ENCODE results near the gene ZNF726. TPM values are rescaled to one million over a fixed set of nuclear protein-coding genes. Genes with fewer than 3 reads are reported as not detected.
"Not testable (repeated sequence)": the region's sequence is repeated elsewhere in the genome, so short reads cannot be mapped to it uniquely, and the experiment has no call there.

ZNF726 gene
- total RNA-seq, 2 donors from 2014 or later = 0.27 to 0.63 TPM

DNA sequence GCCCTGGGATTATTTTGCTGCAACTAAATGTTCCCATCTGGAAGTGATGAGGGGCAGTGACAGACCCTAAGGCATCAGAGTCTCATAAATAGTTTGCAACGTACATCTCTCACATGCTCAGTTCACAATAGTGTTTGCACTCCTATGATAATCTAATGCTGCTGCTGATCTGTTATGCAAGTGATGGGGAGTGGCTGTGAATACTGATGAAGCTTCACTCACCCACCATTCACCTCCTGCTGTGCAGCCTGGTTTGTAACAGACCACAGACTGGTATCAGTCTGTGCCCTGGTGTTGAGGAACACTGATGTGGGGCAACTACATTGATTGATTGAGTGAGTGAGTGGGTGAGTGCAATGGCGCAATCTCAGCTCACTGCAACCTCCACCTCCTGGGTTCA is 54.9 kb downstream of the ZNF726 start:
- no peak overlapping the region for H3K4me3 ChIP-seq
- no peaks in the 10 kb centered on the region for H3K27me3 ChIP-seq (replicated peaks; ENCODE audit: insufficient read depth)
- H3K36me3 ChIP-seq = no peaks in the 10 kb centered on the region
- H3K9me3 ChIP-seq = no peaks in the 10 kb centered on the region
- no peaks in the 10 kb centered on the region for H3K4me1 ChIP-seq (ENCODE audit: control insufficient read depth in 1 of 2, low read depth in 2 of 2)
- ATAC-seq (ENCODE audit: insufficient number of reproducible peaks, low FRiP score, low read depth) (no peak), DNase-seq (ENCODE audit: low spot score) (no peak)
- H3K27ac ChIP-seq = no peak overlapping the region
- TF ChIP-seq, protein P1, sequence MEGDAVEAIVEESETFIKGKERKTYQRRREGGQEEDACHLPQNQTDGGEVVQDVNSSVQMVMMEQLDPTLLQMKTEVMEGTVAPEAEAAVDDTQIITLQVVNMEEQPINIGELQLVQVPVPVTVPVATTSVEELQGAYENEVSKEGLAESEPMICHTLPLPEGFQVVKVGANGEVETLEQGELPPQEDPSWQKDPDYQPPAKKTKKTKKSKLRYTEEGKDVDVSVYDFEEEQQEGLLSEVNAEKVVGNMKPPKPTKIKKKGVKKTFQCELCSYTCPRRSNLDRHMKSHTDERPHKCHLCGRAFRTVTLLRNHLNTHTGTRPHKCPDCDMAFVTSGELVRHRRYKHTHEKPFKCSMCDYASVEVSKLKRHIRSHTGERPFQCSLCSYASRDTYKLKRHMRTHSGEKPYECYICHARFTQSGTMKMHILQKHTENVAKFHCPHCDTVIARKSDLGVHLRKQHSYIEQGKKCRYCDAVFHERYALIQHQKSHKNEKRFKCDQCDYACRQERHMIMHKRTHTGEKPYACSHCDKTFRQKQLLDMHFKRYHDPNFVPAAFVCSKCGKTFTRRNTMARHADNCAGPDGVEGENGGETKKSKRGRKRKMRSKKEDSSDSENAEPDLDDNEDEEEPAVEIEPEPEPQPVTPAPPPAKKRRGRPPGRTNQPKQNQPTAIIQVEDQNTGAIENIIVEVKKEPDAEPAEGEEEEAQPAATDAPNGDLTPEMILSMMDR (IDR thresholded peaks at IDR 0.05) = no peak

DNA sequence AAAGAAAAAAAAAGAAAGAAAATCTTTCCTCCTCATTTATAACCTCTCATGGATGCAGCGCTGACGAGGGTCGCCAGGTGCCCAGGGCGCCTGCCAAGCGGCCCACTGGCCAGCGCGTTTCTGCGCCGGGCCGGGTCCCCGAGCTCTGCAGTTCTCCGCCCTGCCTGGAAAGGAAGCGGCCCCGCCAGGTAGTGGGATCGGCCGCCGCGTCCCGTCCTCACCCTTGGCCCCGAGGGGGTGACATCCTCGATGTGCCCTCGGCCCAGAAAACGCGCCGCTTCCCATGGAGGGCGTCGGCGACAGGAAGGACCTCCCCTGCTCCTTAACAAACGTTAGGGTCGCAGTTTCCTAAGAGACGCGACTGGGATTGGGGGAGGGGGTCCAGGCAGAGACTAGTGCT is 56.9 kb downstream of the ZNF726 start:
- Histone ChIP-seq H3K4me3 (no peak overlapping the region), H3K27ac (no peak overlapping the region), H3K36me3 (no peaks in the 10 kb centered on the region), H3K4me1 (ENCODE audit: control insufficient read depth in 1 of 2, low read depth in 2 of 2) (no peaks in the 10 kb centered on the region), H3K27me3 (replicated peaks; ENCODE audit: insufficient read depth) (no peaks in the 10 kb centered on the region), H3K9me3 (no peaks in the 10 kb centered on the region)
- TF ChIP-seq, protein P1 (IDR thresholded peaks at IDR 0.05) = no peak
- no peak for DNase-seq (ENCODE audit: low spot score)
- ATAC-seq (ENCODE audit: insufficient number of reproducible peaks, low FRiP score, low read depth) = no peak

DNA sequence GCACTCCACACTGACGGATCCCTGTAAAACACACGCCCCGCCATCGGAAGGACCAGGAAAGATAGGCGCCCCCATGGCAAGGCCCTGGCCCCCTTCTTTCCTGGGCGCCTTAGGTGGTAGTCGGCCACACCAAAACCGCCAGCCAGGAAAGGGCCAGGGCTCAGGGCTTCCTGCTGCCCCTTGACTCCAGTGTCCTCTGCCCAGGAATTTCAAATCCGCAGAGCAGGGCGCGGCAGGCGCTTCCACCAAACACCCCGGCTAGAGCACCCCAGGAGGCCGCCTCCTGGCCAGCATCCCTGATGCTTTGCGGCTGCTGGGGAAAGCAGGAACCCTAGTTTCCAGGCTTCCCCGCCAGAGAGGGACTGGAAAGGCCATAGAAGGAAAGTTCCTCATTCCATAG is 57.5 kb downstream of the ZNF726 start:
- H3K27ac ChIP-seq = no peak overlapping the region
- DNase-seq (ENCODE audit: low spot score) = no peak
- H3K27me3 ChIP-seq (replicated peaks; ENCODE audit: insufficient read depth) = no peaks in the 10 kb centered on the region
- no peak overlapping the region for H3K4me3 ChIP-seq
- TF ChIP-seq, protein P1 (IDR thresholded peaks at IDR 0.05) = no peak
- H3K4me1 ChIP-seq (ENCODE audit: control insufficient read depth in 1 of 2, low read depth in 2 of 2) = no peaks in the 10 kb centered on the region
- H3K36me3 ChIP-seq = no peaks in the 10 kb centered on the region
- no peak for ATAC-seq (ENCODE audit: insufficient number of reproducible peaks, low FRiP score, low read depth)
- H3K9me3 ChIP-seq = no peaks in the 10 kb centered on the region

DNA sequence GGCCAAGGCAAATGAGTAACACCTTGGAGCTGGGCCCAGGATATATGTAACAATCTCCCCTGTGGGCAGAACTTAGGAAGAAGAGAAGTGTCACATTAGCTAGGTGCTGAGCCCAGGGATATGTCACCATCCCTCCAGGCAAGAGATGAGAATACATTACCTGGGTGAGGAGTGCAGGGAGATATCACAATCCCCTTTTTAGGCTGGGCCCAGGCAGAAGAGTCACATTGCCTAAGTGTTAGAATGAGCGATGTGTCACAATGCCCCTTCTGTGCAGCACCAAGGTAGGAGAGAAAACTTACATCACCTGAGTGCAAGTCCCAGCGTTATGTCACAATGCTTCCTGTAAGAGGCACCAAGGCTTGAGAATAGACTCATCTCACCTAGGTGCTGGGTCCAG is 60.3 kb downstream of the ZNF726 start:
- H3K36me3 ChIP-seq = no peaks in the 10 kb centered on the region
- no peak overlapping the region for H3K4me3 ChIP-seq
- no peaks in the 10 kb centered on the region for H3K27me3 ChIP-seq (replicated peaks; ENCODE audit: insufficient read depth)
- H3K4me1 ChIP-seq (ENCODE audit: control insufficient read depth in 1 of 2, low read depth in 2 of 2) = no peaks in the 10 kb centered on the region
- TF ChIP-seq, protein P1 (IDR thresholded peaks at IDR 0.05) = no peak
- no peak overlapping the region for H3K27ac ChIP-seq
- ATAC-seq (ENCODE audit: insufficient number of reproducible peaks, low FRiP score, low read depth) (no peak), DNase-seq (ENCODE audit: low spot score) (no peak)
- no peaks in the 10 kb centered on the region for H3K9me3 ChIP-seq

DNA sequence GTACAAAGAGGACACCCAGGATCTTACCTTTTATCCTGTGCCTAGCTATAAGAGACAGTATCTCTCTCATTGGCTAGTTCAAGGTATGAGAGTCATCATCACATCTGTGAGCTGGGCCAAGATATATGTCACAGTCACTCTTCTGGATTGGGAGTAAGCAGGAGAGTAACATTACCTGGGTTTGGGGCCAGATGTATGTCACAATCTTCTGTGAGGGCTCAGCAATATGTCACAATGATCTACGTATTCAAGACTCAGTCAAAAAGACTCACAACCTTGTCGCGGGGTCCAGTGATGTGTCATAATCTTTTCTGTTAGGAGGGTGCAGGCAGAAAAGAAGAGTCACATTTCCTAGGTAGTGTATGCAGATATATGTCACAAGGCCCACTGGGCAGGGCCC is 61.9 kb downstream of the ZNF726 start:
- not testable (repeated sequence) for H3K4me1 ChIP-seq (ENCODE audit: control insufficient read depth in 1 of 2, low read depth in 2 of 2); DNase-seq (ENCODE audit: low spot score); H3K27ac ChIP-seq; H3K9me3 ChIP-seq; ATAC-seq (ENCODE audit: insufficient number of reproducible peaks, low FRiP score, low read depth); H3K27me3 ChIP-seq (replicated peaks; ENCODE audit: insufficient read depth); H3K4me3 ChIP-seq; H3K36me3 ChIP-seq

DNA sequence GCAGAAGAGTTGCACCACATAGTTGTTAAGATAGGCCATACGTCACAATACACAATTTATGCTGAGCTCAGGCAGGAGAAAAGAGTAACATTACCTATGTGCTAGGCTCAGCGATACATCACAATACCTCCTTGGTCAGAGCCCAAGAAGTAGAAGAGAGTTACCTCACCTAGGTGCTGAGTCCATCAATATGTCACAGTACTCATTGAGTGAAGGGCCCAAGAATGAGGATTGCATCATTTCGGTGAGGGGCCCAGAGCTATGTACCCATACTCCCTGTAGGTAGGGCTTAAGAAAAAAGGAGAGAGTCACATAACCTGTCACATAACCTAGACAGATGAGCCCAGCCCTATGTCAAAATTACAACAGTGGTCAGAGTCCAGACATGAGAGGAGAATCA is 62.6 kb downstream of the ZNF726 start:
- ATAC-seq (ENCODE audit: insufficient number of reproducible peaks, low FRiP score, low read depth); H3K27me3 ChIP-seq (replicated peaks; ENCODE audit: insufficient read depth); H3K4me1 ChIP-seq (ENCODE audit: control insufficient read depth in 1 of 2, low read depth in 2 of 2); H3K4me3 ChIP-seq; H3K36me3 ChIP-seq; H3K27ac ChIP-seq; DNase-seq (ENCODE audit: low spot score); H3K9me3 ChIP-seq: not testable (repeated sequence)
